Neural progenitor cell (in vitro differentiated cells): ENCODE results near the gene GULP1.

Experiments used
- CTCF ChIP-seq: fragments of 200-600 bp; sonication (generic); IDR thresholded peaks from 2 replicates; pipeline ENCODE4 v1.5.1; 2017; ENCODE audit warnings: antibody characterized with exemption, mild to moderate bottlenecking
- EZH2 ChIP-seq: fragments of 200-600 bp; sonication (generic); IDR thresholded peaks from 2 replicates; pipeline ENCODE4 v1.6.1; 2017; ENCODE audit warnings: antibody characterized with exemption, mild to moderate bottlenecking, moderate library complexity
- EZH2phosphoT487 ChIP-seq: fragments of 200-600 bp; sonication (generic); IDR thresholded peaks from 2 replicates; pipeline ENCODE4 v1.6.1; 2017; ENCODE audit warnings: antibody characterized with exemption

GRCh38 chr2:188306271-188306670, 14.6 kb downstream of the GULP1 start:
- TF ChIP-seq CTCF: no peak
- TF ChIP-seq EZH2phosphoT487: no peak
- TF ChIP-seq EZH2: no peak
